Mesodermal cell (in vitro differentiated cells): ENCODE results near the gene TMEM174. TPM values are rescaled to one million over a fixed set of nuclear protein-coding genes. Genes with fewer than 3 reads are reported as not detected.

Experiments used
- H3K27ac ChIP-seq: 2 replicates; pipeline ENCODE4 v1.7.0; 2013; ENCODE audit warnings: mild to moderate bottlenecking, low read depth, low read length, moderate library complexity; ENCODE audit not compliant: severe bottlenecking
- H3K36me3 ChIP-seq: 2 replicates; pipeline ENCODE4 v1.7.1; 2013; ENCODE audit warnings: mild to moderate bottlenecking, low read length, moderate library complexity; ENCODE audit not compliant: control insufficient read depth, insufficient read depth
- H3K4me1 ChIP-seq: one replicate; pipeline ENCODE4 v1.7.1; 2013; ENCODE audit warnings: mild to moderate bottlenecking, low read length; ENCODE audit not compliant: insufficient read depth, control insufficient read depth, poor library complexity, severe bottlenecking
- H3K4me3 ChIP-seq: 2 replicates; pipeline ENCODE4 v1.7.0; 2013; ENCODE audit warnings: low read length, control low read depth, mild to moderate bottlenecking; ENCODE audit not compliant: insufficient read depth, poor library complexity, severe bottlenecking; ENCODE audit errors: extremely low read depth
- H3K9me3 ChIP-seq: 2 replicates; pipeline ENCODE4 v1.7.1; 2013; ENCODE audit warnings: mild to moderate bottlenecking, low read length, moderate library complexity; ENCODE audit not compliant: control insufficient read depth
- WGBS, 2 experiments: methylation state at CpG; one replicate each; pipeline ENCODE4 v1.1.5; 2013; ENCODE audit warnings: missing lambda C conversion rate in 2 of 2; ENCODE audit not compliant: insufficient coverage in 2 of 2; 5-methylcytosine and 5-hydroxymethylcytosine counted together
- polyA plus RNA-seq, 2 experiments: library from polyadenylated mRNA; stranded (reverse); fragments of 50-300 nt; gene quantifications; one replicate each; pipeline ENCODE4 v1.2.3, GENCODE V29; 2013

TMEM174 gene, protein sequence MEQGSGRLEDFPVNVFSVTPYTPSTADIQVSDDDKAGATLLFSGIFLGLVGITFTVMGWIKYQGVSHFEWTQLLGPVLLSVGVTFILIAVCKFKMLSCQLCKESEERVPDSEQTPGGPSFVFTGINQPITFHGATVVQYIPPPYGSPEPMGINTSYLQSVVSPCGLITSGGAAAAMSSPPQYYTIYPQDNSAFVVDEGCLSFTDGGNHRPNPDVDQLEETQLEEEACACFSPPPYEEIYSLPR
- not detected for polyA plus RNA-seq (2013, experiment 1 of 2)
- polyA plus RNA-seq (2013, experiment 2 of 2), result not detected

DNA sequence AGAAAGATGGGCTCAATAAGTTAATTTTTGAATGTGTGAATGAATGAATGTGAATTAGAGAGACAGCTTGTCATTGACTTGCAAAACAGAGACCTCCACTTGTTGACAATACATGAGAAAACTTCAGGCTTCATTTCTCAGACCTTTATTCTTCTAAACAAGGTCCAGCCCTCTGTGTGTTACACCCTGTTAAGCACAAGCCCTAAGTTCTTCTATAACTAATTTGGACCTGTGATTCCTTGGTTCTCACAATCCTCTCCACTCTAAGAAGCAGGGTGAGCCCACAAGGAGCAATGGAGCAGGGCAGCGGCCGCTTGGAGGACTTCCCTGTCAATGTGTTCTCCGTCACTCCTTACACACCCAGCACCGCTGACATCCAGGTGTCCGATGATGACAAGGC is at the start of gene TMEM174:
Gene TMEM174, plus strand, starts transcription at position 243 of the 400 bp plus-strand sequence. Its CDS starts 51 bp downstream, at position 294.
- H3K9me3 ChIP-seq, result peaks cover 6% of the 10 kb centered on the region
- H3K4me3 ChIP-seq, result no peak within 1 kb of the TSS
- H3K4me1 ChIP-seq, result no peaks in the 10 kb centered on the region
- H3K27ac ChIP-seq, result no peak within 1 kb of the TSS
- no peaks in the 10 kb centered on the region for H3K36me3 ChIP-seq
- WGBS, 2 experiments, result 94 to 100% methylated on average over 3 of the region's 5 CpGs

DNA sequence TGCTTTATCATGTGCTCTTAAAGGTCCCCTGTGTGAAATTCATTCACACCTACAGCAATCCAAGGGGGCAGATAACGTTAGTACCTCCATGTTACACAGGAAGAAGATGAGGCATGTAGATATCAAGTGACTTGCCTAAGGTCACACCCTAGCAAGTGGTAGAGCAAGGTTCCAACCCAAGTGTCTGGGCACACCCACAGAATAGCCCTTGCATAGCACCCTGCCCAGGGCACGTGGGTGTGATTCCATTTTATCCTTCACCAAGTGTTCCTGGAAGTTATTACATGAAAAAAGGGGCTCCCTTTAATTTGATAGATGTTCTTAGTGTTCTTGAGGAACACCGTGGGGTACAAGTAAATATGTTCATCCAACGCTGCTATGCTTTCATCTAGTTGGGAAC is 47.7 kb upstream of the TMEM174 start:
- no peaks in the 10 kb centered on the region for H3K9me3 ChIP-seq
- no peak overlapping the region for H3K4me3 ChIP-seq
- WGBS, 2 experiments, result 85 to 93% methylated on average over 3 of the region's 4 CpGs
- peaks cover 4% of the 10 kb centered on the region for H3K4me1 ChIP-seq
- H3K36me3 ChIP-seq, result no peaks in the 10 kb centered on the region
- no peak overlapping the region for H3K27ac ChIP-seq

DNA sequence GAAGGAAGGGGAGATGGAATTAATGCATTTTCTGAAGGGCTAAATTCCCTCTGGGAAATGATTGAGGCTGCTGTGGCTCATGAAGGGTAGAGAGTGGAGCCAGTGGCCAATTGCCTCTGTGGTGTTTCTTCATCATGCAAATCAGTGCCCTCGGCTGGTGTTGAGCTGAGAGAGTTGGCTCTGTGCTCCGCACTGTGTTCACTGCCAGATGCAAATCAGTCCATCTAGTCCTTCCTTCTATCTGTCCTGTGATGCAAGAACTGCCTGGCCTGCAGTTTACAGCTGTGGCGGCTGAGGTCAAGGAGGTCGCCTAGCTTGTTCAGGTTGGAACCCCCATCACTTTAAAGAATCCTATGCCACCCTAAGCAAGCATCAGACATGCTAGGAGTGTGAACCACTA is 46.6 kb upstream of the TMEM174 start:
- 85 to 92% methylated on average over 3 of the region's 4 CpGs for WGBS, 2 experiments
- Histone ChIP-seq H3K36me3 (no peaks in the 10 kb centered on the region), H3K4me1 (no peaks in the 10 kb centered on the region), H3K4me3 (no peak overlapping the region), H3K27ac (no peak overlapping the region), H3K9me3 (no peaks in the 10 kb centered on the region)

DNA sequence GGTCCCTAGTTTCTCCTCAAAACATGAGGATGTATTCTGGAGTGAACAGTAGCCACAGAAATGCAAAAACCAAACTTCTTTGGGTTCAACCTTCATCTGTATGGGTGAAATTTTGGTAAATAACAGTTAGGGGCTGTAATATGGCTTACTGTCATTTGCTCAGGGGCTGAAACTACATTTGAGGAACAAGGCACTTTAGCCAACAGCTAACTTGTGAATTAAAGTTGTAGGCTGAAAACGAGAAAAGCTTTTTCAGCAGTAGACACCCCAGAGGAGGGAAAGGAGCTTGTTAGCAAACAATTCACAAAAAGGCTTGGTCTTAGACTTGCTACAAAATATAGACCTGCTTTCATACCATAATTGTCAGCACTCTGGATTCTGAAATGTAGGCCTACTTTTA is 46.0 kb upstream of the TMEM174 start:
- Histone ChIP-seq H3K27ac (no peak overlapping the region), H3K4me3 (no peak overlapping the region)

DNA sequence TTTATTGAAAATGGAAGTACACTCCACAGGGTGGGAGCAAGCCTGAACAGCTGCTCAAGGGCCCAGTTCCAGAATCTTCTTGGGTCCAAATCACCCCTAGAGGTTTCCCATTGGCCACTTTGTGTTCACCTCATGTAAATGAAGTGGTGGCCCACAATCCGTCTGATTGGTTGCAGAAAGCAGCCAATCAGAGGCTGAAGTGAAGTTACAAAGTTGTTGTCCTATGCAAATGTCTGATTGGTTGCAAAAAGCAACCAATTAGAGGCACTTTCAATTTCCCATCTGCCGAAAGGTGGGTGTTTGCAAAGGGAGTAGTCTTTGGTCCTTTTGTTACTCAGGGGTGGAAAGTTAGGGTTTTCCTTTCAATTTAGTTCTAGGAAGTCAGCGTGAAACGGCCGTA is 43.9 kb upstream of the TMEM174 start:
- Histone ChIP-seq H3K4me1 (no peaks in the 10 kb centered on the region), H3K9me3 (no peaks in the 10 kb centered on the region), H3K36me3 (no peaks in the 10 kb centered on the region), H3K4me3 (no peak overlapping the region), H3K27ac (no peak overlapping the region)
- 73 to 100% methylated on average over 1 to 2 of the region's 5 CpGs for WGBS, 2 experiments

More for the DNA sequence above, 46.0 kb upstream of the TMEM174 start:
- Histone ChIP-seq H3K36me3 (no peaks in the 10 kb centered on the region), H3K4me1 (no peaks in the 10 kb centered on the region), H3K9me3 (no peaks in the 10 kb centered on the region)
- 71% methylated on average over 1 of the region's 1 CpG; no CpG with 5 or more reads in 1 of the 2 experiments for WGBS, 2 experiments

DNA sequence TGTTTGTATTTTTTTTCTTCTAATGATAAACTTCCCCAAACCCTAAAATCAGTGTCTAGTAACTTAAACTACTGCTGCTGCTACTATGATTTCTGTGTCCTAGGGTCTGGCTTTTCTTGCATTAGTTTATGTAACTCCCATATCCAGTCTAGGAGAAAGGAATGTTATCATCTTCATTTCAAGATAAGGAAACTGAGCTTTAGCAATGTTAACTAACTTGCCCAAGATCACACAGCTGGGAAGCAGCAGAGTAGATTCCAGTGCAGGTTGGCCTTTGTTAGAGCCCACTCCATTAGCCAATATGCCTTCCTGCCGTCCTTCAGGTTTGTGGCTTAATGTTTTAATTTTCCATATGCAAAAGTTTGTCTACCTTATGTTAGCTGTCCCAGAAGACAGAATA is 42.2 kb upstream of the TMEM174 start:
- H3K27ac ChIP-seq, result no peak overlapping the region
- H3K9me3 ChIP-seq, result no peaks in the 10 kb centered on the region
- H3K4me1 ChIP-seq, result peaks cover 9% of the 10 kb centered on the region
- no peak overlapping the region for H3K4me3 ChIP-seq
- no peaks in the 10 kb centered on the region for H3K36me3 ChIP-seq
- WGBS, 2 experiments, result no CpG with 5 or more reads among the region's 1 CpG

DNA sequence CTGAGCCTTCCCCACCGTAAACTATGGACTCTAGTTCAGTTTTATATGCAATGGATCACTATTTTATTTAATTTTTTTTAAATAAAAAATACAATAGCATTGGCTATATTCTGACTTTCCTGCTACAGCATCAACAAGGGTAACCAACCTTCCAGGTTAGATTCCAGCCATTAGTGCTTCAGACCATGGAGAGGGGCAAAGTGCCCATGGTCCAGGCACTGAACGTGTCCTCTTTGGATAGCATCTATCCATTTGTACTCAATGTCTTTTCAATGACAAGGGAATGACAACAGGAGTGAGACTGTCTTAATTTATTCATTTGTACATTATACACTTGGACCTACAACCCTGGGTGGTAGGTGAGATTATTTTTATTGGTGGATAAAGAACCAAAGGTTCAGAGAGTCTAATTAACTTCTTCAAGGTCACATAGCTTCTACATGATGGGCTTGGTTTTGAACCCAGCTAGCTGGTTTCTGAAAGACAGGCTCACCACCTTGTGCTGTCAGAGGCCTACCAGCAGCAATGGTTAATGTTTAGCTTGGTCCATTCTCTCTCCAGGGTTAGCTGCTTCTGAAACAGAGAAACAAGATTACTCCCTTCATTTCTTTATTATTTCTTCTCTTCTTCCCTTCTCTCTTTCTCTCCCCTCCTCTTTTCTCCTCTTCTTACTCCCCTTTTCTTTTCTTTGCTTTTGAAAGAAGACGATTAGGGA is 41.1 kb upstream of the TMEM174 start:
- Histone ChIP-seq H3K9me3 (no peaks in the 10 kb centered on the region), H3K36me3 (no peaks in the 10 kb centered on the region), H3K4me1 (peaks cover 16% of the 10 kb centered on the region), H3K27ac (no peak overlapping the region), H3K4me3 (no peak overlapping the region)
- WGBS, 2 experiments, result no CpG with 5 or more reads among the region's 3 CpGs

DNA sequence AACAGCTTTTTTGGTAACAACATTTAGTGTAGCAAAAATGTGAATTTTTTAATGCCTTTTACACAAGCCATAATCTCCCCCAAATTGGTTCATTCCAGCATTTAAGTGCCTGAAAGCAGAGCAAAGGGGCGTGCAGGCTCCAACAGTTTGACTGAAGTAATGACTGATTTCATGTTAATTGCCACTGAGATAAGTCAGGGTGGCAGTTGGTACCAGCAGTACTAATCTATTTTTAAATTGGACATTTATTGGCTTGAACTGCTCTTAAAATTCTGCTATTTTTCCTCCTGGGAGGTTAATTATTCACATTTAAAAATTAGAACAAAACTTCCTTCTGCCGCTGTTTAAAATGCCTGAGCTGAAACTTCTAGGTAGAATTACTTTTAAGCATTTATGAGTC is 40.2 kb upstream of the TMEM174 start:
- H3K4me1 ChIP-seq, result peaks cover 16% of the 10 kb centered on the region
- no peak overlapping the region for H3K27ac ChIP-seq
- WGBS, 2 experiments, result 83 to 100% methylated on average over 1 of the region's 2 CpGs
- H3K4me3 ChIP-seq, result no peak overlapping the region
- H3K36me3 ChIP-seq, result no peaks in the 10 kb centered on the region
- no peaks in the 10 kb centered on the region for H3K9me3 ChIP-seq

DNA sequence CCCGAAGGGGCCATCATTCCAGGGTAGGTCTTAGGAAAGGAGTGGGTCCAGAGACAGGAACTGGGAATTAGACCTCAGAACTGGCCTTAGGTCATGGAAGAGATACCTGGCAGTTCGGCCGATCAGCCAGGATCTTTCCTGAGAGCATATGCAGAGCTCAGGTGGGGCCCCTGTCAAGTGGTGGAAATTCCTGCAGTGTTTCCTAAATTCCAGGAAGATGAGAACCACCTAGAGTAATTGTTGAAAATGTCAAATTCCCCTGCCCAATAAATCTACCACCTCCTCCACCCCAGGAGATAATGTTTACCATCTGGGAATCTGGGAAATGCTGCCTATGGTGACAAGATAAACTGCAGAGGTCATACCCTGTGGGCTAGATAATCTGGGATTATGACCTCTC is 38.0 kb upstream of the TMEM174 start:
- Histone ChIP-seq H3K27ac (peak overlapping the region; percentile 25), H3K9me3 (no peaks in the 10 kb centered on the region), H3K4me3 (no peak overlapping the region), H3K4me1 (peaks cover 16% of the 10 kb centered on the region), H3K36me3 (no peaks in the 10 kb centered on the region)
- WGBS, 2 experiments, result 94 to 96% methylated on average over 3 of the region's 3 CpGs

DNA sequence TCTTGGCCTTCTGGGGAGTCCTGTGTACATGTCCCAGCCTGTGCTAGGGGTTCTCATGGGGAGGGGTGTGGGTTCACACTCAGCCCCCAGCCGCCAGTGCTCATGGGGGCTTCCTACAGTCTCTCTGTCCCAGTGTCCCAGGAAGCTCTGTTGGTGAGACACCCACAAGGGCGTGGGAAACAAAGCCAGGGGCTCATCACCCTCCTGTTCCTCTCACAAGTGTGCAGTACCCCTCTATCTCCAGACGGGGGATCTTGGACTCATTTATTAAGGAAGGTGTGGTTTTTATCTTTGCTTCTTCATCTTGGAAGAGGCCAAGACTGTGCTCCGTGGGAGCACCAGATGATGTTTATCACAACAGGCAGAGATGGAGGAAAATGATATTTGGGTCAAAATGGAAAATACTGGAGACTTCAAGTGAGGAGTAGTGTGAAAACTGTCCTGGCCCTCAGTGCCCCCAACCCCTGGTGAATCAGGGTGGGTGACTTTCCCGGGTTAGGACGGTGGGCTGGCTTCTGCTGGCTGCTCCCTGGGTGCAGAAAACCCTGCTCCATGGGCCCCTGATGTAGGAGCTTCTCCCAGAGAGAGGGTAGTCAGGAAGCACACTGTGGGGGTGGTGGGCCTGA is 37.5 kb upstream of the TMEM174 start:
- WGBS, 2 experiments, result 79 to 93% methylated on average over 3 to 4 of the region's 6 CpGs
- Histone ChIP-seq H3K9me3 (no peaks in the 10 kb centered on the region), H3K36me3 (no peaks in the 10 kb centered on the region), H3K27ac (peak overlapping the region; percentile 25), H3K4me3 (no peak overlapping the region), H3K4me1 (peaks cover 16% of the 10 kb centered on the region)
